HG03103 (cell line): ENCODE measurements around the gene EOMES.

Experiments used
- ATAC-seq: cut with Tn5 transposase; IDR thresholded peaks from one replicate; pipeline ENCODE4 v1.9.1; 2021; ENCODE audit warnings: low read depth; ENCODE audit not compliant: unreplicated experiment

Gene EOMES

DNA sequence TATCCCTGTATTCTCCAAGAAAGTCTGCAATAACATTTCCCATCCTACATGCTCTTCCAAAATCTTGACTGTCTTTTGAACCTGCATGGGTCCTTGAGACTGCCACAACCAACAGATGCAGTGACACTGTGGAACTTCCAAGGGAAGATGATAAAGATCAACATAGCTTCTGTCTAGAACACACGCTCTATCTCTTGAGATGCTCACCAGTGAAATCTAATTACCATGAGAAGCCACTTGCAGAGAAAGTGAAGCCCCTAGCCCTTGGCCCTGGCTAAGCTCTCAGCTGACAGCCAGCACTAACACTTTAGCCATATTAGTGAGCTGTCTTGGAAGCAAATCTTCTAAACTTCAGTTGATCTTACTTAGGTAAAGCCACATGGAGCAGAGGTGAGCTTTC, 36.6 kb downstream of the EOMES start:
- no peak for ATAC-seq

DNA sequence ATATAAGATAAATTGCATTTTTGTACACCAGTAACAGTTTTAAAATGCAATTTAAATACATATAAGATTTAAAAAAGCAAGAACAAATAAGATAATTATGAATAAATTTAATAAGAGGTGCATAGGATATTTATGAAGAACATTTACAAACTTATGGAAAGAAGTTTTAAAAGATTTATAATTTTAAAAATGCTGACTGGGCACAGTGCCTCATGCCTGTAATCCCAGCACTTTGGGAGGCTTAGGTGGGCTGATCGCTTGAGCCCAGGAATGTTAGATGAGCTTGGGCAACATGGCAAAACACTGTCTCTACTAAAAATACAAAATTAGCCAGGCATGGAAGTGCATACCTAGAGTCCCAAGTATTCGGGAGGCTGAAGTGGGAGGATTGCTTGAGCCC, 37.8 kb downstream of the EOMES start:
- ATAC-seq, result no peak

DNA sequence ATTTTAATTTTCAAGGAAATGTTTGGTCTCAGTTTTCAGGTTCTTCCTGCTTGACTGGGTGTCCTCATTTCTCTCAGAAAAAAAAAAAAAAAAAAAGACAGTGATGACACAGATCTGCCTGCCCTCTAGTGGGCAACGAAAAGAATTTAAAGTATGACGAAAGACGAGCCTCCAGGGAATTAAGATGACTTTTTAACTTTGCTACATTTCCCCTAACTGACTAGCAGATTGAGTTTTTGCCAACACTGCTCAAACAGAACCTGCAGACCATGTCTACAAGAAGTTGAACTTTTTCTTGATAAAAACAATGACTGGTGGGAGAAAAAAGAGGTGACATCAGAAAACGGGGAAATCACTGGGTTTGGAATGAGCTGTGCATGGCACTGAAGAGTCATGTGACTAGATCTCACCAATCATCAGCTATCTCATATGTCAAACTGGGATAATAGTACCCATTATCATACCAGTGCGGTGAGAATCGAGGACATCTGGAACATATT, 40.8 kb downstream of the EOMES start:
- ATAC-seq, result peak; percentile 55

DNA sequence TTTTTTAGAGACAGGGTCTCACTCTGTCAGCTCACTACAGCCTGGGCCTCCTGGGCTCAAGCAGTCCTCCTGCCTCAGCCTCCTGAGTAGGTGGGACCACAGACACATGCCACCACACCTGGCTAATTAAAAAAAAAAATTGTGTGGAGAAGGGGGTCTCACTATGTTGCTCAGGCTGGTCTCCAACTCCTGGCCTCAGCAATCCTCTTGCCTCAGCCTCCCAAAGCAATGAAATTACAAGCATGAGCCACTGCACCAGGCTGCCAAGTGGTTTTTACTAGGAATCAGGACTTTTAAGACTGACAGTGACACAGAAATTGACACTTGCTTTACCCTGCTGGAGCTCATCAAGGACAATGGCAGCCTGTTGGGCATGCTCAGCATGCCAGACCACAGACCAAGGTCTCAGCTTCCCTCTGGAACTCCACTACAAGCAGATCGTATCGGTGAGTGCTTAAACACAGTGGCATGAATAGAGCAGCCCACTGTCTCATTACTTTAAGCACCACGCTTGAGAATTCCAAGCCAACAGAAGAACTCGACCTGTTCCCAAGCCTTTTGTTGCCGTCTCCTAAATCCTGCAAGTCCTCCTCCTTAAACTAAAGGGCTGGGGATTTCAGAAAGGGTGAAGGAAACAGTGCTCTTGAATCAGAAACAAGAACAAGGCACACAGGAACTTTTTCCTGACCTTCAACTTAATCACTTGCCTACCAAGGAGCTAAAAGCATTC, 41.4 kb downstream of the EOMES start:
- ATAC-seq, result peak; percentile 9

DNA sequence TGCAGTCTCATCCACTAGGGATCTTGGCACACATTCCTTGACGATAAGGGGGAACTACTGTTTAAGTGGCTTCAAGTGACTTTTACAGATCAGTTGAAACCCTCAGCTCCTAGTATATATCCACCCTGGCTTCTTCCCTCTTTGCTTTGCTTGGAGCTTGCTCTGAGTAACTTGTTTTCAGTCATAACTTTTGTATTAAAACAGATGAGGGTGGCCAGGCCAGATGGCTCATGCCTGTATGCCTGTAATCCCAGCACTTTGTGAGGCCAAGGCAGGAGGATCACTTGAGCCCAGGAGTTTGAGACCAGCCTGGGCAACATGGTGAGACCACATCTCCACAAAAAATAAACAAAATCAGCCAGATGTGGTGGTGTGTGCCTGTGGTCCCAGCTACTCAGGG, 42.4 kb downstream of the EOMES start:
- no peak for ATAC-seq

DNA sequence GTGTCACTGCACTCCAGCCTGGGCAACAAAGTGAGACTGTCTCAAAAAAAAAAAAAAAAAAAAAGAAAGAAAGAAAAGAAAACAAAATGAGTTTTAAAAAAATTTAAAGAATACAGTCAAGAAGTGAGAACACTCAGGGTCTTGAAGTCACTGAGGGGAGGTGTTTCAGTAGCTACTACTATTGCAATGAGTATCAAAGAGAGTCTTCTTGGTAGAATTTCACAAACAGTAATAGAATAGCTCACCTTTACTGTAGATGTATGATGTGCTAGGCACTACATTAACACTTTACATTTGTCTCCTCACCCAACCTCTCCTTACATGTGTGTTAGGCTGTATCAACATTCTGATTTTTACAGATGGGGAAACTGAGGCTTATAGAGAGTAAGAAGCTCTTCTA, 43.9 kb downstream of the EOMES start:
- ATAC-seq, result no peak

DNA sequence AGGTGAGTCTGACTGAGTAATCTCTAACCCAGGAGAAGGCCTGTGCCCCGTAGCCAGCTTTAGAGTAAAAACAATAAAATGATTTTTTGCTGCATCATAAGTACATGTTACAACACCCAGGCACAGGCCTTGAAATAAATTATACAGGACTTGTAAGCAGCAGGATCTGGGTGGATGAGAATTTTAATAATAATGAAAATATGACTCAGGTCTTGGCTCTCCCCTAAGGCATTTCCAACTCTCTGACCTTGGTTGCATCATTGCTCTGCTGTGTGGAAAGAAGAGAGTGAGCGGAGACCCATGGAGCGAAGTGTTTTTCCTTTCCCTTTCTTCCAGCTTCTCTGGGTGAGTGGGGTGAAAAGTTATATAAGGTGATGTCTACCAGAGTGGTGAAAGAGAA, 44.6 kb downstream of the EOMES start:
- no peak for ATAC-seq

DNA sequence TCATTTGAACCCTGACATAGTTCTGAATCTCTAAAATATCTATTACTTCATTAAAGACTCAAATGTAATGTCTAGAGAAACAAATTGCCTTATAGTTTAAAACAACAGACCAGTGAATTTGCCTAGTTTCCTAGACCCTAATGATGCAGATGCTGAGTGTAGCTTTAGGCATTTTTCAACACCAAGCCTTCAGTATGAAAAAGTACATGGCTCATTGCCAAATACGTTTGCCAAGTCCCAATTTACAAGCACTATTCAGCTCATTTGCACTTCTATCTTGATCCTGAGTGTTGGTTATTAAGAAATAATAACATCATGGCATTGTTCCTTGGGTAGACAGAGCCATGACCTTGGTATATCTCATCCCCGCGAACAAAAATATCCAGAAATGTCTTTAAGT, 46.8 kb downstream of the EOMES start:
- ATAC-seq, result no peak

DNA sequence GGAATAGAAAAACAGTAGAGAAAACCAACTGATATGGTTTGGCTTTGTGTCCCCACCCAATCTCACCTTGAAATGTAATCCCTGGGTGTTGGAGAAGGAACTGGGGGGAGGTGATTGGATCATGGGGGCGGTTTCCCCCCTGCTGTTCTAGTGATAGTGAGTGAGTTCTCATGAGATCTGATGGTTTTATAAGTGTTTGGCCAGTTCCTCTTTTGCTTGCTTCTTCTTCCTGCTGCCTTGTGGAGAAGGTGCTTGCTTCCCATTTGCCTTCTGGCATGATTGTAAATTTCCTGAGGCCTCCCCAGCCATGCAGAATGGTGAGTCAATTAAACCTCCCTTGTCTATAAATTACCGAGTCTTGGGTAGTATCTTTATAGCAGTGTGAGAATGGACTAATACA, 48.4 kb downstream of the EOMES start:
- no peak for ATAC-seq

DNA sequence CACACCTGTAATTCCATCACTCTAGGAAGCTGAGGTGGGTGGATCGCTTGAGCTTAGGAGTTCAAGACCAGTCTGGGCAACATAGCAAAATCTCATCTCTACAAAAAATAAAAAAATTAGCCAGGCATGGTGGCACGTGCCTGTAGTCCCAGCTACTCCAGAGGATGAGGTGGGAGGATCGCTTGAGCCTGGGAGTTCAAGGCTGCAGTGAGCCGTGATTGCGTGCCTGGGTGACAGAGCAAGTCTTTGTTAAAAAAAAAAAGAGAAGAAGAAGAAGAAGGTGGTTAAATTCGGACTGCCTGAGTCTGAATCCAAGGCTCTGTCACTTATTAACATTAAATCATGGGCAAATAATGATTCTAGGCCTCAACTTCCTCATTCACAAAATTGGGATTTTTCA, 51.0 kb downstream of the EOMES start:
- ATAC-seq, result no peak

DNA sequence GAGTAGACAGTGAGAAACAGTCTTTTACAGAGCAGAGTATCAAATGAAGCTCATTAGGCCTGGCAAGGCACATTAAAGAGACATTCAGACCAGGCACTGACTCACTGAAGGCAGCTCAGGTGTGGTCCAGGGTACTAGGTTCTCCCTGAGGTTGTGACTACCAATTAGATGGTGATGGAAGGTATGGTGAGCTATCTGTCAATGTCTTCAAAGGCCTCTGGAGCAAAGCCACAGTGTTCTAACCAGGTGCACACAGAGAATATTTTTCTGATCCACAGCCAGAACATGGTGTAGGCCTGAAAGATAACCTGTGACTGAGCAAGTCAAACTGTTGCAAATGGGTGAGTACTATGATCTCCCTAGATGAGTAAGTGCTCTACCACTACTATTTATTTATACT, 51.5 kb downstream of the EOMES start:
- no peak for ATAC-seq

DNA sequence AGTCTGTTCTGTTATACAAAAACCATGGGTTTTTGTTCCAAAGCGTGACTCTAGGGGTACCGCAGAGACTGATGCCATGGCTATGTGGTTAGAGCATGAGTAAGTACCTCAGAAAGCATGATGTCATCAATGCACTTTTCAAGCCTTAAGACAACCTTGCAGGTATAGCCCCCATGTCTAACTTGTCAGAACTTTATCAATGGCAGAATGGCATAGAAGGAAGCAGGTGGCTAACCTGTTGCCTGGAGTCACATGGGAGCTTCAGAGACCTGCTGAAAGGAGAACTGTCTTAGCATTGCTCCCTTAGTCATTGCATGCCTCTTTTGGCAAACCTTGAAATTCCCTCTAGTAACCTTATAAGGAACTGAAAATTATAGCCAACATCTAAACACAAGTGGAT, 52.5 kb downstream of the EOMES start:
- peak; percentile 46 for ATAC-seq

DNA sequence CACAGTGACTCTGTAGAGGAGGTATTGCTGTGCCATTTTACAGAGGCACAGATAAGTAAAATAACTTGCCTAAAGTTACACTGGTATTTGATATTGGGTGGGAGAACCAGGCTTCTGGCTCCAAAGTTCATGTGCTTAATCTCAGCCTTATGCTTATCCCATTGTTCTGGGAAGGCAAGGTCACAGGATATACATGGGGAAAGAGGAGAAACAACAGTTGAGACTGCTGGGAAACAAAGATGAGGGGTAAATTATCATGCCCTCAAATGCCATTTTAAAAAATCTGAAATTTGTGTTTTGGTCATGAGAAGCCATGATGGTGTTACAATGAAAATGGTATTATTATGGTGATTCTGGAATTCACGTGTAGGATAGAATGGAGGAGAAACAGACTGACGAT, 54.4 kb downstream of the EOMES start:
- no peak for ATAC-seq

DNA sequence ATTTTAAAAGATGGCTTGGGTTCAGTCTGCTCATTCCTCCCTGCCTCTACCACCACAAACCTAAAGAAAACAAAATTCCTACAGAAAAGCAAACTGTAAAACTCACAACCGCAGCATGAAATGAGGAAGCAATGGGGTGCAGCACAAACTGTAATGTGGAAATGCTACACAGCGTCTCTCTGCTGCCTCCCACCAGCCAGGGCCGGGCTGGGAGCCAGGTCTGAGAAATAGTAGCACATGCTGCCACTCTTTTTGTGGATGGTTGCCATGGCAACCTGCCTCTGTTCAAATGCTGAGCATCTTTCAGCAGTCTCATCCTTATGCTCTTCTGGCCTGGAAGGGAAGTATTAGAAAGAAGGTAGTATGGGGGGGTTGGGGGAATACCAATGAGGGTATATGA, 55.4 kb downstream of the EOMES start:
- ATAC-seq, result peak; percentile 40

DNA sequence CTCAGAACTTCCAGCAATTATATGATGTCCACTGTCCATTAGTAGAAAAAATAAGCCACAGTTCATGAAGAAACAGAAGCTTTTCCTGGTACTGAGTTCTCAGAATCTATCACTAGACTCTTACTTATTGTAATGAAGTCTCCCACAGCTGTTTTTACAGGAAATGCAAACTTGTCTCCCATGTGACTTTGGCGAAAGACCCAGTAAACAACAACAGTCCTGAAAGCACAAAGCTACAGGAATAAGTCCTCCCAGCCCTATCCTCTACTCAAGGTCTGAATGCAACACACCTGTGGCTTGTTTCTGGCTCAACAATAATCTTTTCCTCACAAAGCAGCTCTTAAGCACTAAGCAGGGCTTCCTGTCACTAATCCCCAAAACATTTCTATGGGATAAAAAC, 55.9 kb downstream of the EOMES start:
- peak; percentile 24 for ATAC-seq
